Panc1 (cell line): ENCODE measurements around the gene UCMA. TPM values are rescaled to one million over a fixed set of nuclear protein-coding genes. Genes with fewer than 3 reads are reported as not detected.

Source experiments
- ATAC-seq: fragments of 200-7000 bp; cut with Tn5 transposase; 2 replicates; pipeline ENCODE4 v1.9.1; 2020; ENCODE audit warnings: mild to moderate bottlenecking, moderate library complexity
- BruUV-seq: library from RNA; stranded (reverse); fragments of 400-500 nt; replicated peaks from 2 replicates; lab custom pipeline; 2021; lab: Mats Ljungman, UMichigan
- CTCF ChIA-PET: fragments of 300-600 bp; sonication (Branson Sonifier 250); formaldehyde crosslinking; loops from one replicate; lab custom pipeline; 2022; ENCODE audit warnings: antibody characterized with exemption; lab: Charles Lee
- POLR2A ChIA-PET: fragments of 300-600 bp; sonication (Branson Sonifier 250); formaldehyde crosslinking; loops from one replicate; lab custom pipeline; 2022; ENCODE audit warnings: antibody characterized with exemption; lab: Charles Lee
- DNase-seq: peaks from one replicate; pipeline ENCODE4 v3.0.0-alpha.2; 2010; ENCODE audit warnings: low read depth, low spot score
- H3K27ac ChIP-seq: 2 replicates; pipeline ENCODE4 v1.5.1; 2011; ENCODE audit warnings: mild to moderate bottlenecking, low read length, inconsistent platforms
- H3K27me3 ChIP-seq: fragments of 200-500 bp; sonication (Bioruptor generic); 2 replicates; pipeline ENCODE4 v1.6.0; 2014; ENCODE audit warnings: low read length, inconsistent platforms; ENCODE audit not compliant: control insufficient read depth, insufficient read depth
- H3K36me3 ChIP-seq: fragments of 200-500 bp; sonication (Bioruptor generic); 2 replicates; pipeline ENCODE4 v1.5.1; 2014; ENCODE audit warnings: inconsistent platforms, mild to moderate bottlenecking, low read length, moderate library complexity; ENCODE audit not compliant: control insufficient read depth, insufficient read depth
- H3K4me1 ChIP-seq: 2 replicates; pipeline ENCODE4 v1.5.1; 2011; ENCODE audit warnings: inconsistent platforms, mild to moderate bottlenecking, low read length, moderate library complexity; ENCODE audit not compliant: control insufficient read depth, insufficient read depth
- H3K4me3 ChIP-seq, 2 experiments: 2 replicates each; pipeline ENCODE4 v1.5.1; 2011 to 2012; ENCODE audit warnings: low read depth in 2 of 2, low read length in 2 of 2, mild to moderate bottlenecking in 2 of 2, inconsistent platforms in 1 of 2, moderate library complexity in 1 of 2
- H3K9me3 ChIP-seq: fragments of 200-500 bp; sonication (Bioruptor generic); 2 replicates; pipeline ENCODE4 v1.5.1; 2014; ENCODE audit warnings: low read depth, mild to moderate bottlenecking, inconsistent platforms, low read length, moderate library complexity; ENCODE audit not compliant: control insufficient read depth, insufficient read depth
- POLR2AphosphoS5 ChIP-seq: IDR thresholded peaks from 2 replicates; pipeline ENCODE4 v1.6.1; 2012; ENCODE audit warnings: mild to moderate bottlenecking, low read depth, low read length, moderate library complexity
- REST ChIP-seq, 2 experiments: IDR thresholded peaks; 2 replicates each; pipeline ENCODE4 v1.6.1; 2011 to 2012; ENCODE audit warnings: low read depth in 2 of 2, control low read depth in 1 of 2, low read length in 1 of 2, mild to moderate bottlenecking in 1 of 2, moderate library complexity in 1 of 2; ENCODE audit not compliant: insufficient read depth in 1 of 2
- SIN3A ChIP-seq: IDR thresholded peaks from 2 replicates; pipeline ENCODE4 v1.6.1; 2012; ENCODE audit warnings: low read depth, mild to moderate bottlenecking, low read length, moderate library complexity, borderline replicate concordance; ENCODE audit not compliant: insufficient read depth
- TCF7L2 ChIP-seq: IDR thresholded peaks from 2 replicates; pipeline ENCODE4 v1.6.1; 2011; ENCODE audit warnings: mild to moderate bottlenecking, low read depth, low read length, inconsistent platforms
- in situ Hi-C: cut with HindIII; loops from 2 replicates; pipeline ENCODE4 v1.10.0; 2016; ENCODE audit warnings: low sequenced_read_pairs, low pct_unique_long_range_greater_than_20kb
- intact Hi-C: fragments of 100-400 bp; cut with micrococcal nuclease; formaldehyde crosslinking; loops from one replicate; pipeline ENCODE4 v1.10.0; 2022; ENCODE audit not compliant: unreplicated experiment
- total RNA-seq: library from RNA; stranded (reverse); gene quantifications from one replicate; pipeline ENCODE4 v1.2.1, GENCODE V29; 2021; ENCODE audit not compliant: unreplicated experiment
- TF ChIP-seq, protein P1 (sequence below): fragments of 450-650 bp; IDR thresholded peaks from 2 replicates; pipeline ENCODE4 v1.5.1; 2017; ENCODE audit warnings: mild to moderate bottlenecking

Gene UCMA
- total RNA-seq, 1 experiment from 2014 or later, result not detected

DNA sequence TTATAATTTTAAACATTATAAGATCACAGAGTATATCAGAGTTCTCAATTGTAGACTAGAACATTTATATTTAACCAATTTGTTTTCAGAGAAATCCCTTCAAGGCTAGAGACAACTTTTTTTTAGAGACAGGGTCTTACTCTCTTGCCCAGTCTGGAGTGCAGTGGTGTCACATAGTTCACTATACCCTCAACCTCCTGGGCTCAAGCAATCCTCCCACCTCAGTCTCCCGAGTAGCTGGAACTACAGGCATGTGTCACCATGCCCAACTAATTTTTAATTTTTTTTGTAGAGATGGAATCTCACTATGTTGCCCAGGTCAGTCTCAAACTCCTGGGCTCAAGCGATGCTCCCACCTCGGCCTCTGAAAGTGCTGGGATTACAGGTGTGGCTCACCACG is 15.3 kb downstream of the UCMA start:
- Histone ChIP-seq H3K4me3 (no peak overlapping the region), H3K27me3 (no peaks in the 10 kb centered on the region), H3K27ac (no peak overlapping the region), H3K36me3 (no peaks in the 10 kb centered on the region), H3K4me1 (peaks cover 10% of the 10 kb centered on the region; the same call in 1 of the 2 replicates), H3K9me3 (no peaks in the 10 kb centered on the region)
- ATAC-seq (no peak), DNase-seq (no peak)
- in situ Hi-C loops, result no loop called here
- intact Hi-C loops, result no loop called here
- TF ChIP-seq SIN3A, result no peak
- TF ChIP-seq TCF7L2, result no peak
- TF ChIP-seq POLR2AphosphoS5, result no peak
- TF ChIP-seq REST (IDR thresholded peaks at IDR 0.05; ENCODE audit: insufficient read depth in 1 of 2, low read depth in 2 of 2, low read length in 1 of 2), result no peak
- TF ChIP-seq, protein P1, sequence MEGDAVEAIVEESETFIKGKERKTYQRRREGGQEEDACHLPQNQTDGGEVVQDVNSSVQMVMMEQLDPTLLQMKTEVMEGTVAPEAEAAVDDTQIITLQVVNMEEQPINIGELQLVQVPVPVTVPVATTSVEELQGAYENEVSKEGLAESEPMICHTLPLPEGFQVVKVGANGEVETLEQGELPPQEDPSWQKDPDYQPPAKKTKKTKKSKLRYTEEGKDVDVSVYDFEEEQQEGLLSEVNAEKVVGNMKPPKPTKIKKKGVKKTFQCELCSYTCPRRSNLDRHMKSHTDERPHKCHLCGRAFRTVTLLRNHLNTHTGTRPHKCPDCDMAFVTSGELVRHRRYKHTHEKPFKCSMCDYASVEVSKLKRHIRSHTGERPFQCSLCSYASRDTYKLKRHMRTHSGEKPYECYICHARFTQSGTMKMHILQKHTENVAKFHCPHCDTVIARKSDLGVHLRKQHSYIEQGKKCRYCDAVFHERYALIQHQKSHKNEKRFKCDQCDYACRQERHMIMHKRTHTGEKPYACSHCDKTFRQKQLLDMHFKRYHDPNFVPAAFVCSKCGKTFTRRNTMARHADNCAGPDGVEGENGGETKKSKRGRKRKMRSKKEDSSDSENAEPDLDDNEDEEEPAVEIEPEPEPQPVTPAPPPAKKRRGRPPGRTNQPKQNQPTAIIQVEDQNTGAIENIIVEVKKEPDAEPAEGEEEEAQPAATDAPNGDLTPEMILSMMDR, result no peak
- POLR2A ChIA-PET, result no interaction called here
- CTCF ChIA-PET, result no interaction called here
- no TSS peak for BruUV-seq

DNA sequence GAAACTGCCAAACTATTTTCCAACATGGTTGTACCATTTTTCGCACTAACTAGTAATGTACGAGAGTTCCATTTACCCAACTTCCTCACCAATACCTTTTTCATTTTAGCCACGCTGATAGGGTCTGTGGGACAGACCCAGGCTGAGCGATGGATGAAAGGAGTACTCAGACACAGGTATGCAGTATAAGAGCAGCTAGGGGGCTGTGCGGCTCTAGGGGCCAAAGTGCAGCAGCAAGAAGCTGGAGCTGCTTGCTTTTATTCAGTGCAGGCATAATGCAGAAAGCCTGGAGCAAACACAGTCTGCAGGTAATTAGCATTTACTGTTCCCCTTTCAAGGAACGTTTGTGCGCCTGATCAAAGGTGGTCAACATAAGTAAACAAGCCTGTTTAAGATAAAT is 21.0 kb downstream of the UCMA start:
- no peak overlapping the region for H3K27ac ChIP-seq

More for the DNA sequence above, 21.0 kb downstream of the UCMA start:
- in situ Hi-C loops (no loop called here), intact Hi-C loops (no loop called here)
- ChIA-PET POLR2A (no interaction called here), CTCF (no interaction called here)
- DNase-seq, result no peak
- TF ChIP-seq REST (IDR thresholded peaks at IDR 0.05; ENCODE audit: insufficient read depth in 1 of 2, low read depth in 2 of 2, low read length in 1 of 2) (no peak), TCF7L2 (no peak), SIN3A (no peak), POLR2AphosphoS5 (no peak)
- TF ChIP-seq, protein P1, result no peak
- Histone ChIP-seq H3K27me3 (no peaks in the 10 kb centered on the region), H3K9me3 (no peaks in the 10 kb centered on the region), H3K4me3 (no peak overlapping the region), H3K4me1 (no peaks in the 10 kb centered on the region), H3K36me3 (no peaks in the 10 kb centered on the region; the same call in 1 of the 2 replicates)
- no TSS peak for BruUV-seq
- ATAC-seq, result no peak
